ENCODE measurements around the gene C2orf15. TPM values are rescaled to one million over a fixed set of nuclear protein-coding genes. Genes with fewer than 3 reads are reported as not detected.

The C2orf15 gene
- total and polyA plus RNA-seq, 2 of the 8 experiments (the other 6 are each of a cell fraction or from before 2014, with no cell fraction given), result 3.6 to 6.5 TPM

GRCh38 chr2:99156891-99157290 lies 15.4 kb downstream of the C2orf15 start (continued):
- no peak for TF ChIP-seq CHD7 (IDR thresholded peaks at IDR 0.05; ENCODE audit: insufficient replicate concordance, low read length)
- TF ChIP-seq SIX5 (IDR thresholded peaks at IDR 0.05; ENCODE audit: low read depth, low read length), result no peak
- TF ChIP-seq POU5F1 (IDR thresholded peaks at IDR 0.05; ENCODE audit: low read depth, low read length), result no peak
- no peak for TF ChIP-seq SP4 (IDR thresholded peaks at IDR 0.05; ENCODE audit: low read length)
- no peak for TF ChIP-seq CBX8 (IDR thresholded peaks at IDR 0.05; ENCODE audit: borderline replicate concordance, low read depth, low read length)

All from H1 (cell line).